ENCODE measurements around the gene ZFP90.
"Not testable (repeated sequence)": the region's sequence is repeated elsewhere in the genome, so short reads cannot be mapped to it uniquely, and the experiment has no call there.

ZFP90 gene

GRCh38 chr16:68539711-68540239 is 684 bp downstream of the ZFP90 start:
- no peak for DNase-seq (ENCODE audit: low read depth)
- TF ChIP-seq CTCF (IDR thresholded peaks at IDR 0.05; ENCODE audit: low read depth, low read length, missing control alignments), result no peak
- H3K4me3 ChIP-seq (ENCODE audit: low read depth, low read length), result peak overlapping the region; percentile 64

GRCh38 chr16:68548947-68549346 is 9.9 kb downstream of the ZFP90 start:
- no peak for DNase-seq (ENCODE audit: low read depth)
- no peak for TF ChIP-seq CTCF (IDR thresholded peaks at IDR 0.05; ENCODE audit: low read depth, low read length, missing control alignments)
- H3K4me3 ChIP-seq (ENCODE audit: low read depth, low read length), result no peak overlapping the region

GRCh38 chr16:68553186-68553585 is 14.1 kb downstream of the ZFP90 start:
- no peak overlapping the region for H3K4me3 ChIP-seq (ENCODE audit: low read depth, low read length)
- TF ChIP-seq CTCF (IDR thresholded peaks at IDR 0.05; ENCODE audit: low read depth, low read length, missing control alignments), result no peak
- DNase-seq (ENCODE audit: low read depth), result no peak

GRCh38 chr16:68560341-68560740 is 21.2 kb downstream of the ZFP90 start:
- H3K4me3 ChIP-seq (ENCODE audit: low read depth, low read length); DNase-seq (ENCODE audit: low read depth): not testable (repeated sequence)

GRCh38 chr16:68563631-68564381 is 24.7 kb downstream of the ZFP90 start:
- no peak overlapping the region for H3K4me3 ChIP-seq (ENCODE audit: low read depth, low read length)
- DNase-seq (ENCODE audit: low read depth), result no peak
- TF ChIP-seq CTCF (IDR thresholded peaks at IDR 0.05; ENCODE audit: low read depth, low read length, missing control alignments), result no peak

GRCh38 chr16:68564382-68564985 is 25.4 kb downstream of the ZFP90 start:
- H3K4me3 ChIP-seq (ENCODE audit: low read depth, low read length), result no peak overlapping the region
- no peak for TF ChIP-seq CTCF (IDR thresholded peaks at IDR 0.05; ENCODE audit: low read depth, low read length, missing control alignments)
- no peak for DNase-seq (ENCODE audit: low read depth)

- TF ChIP-seq CTCF (IDR thresholded peaks at IDR 0.05; ENCODE audit: low read depth, low read length, missing control alignments), result no peak
- no peak for DNase-seq (ENCODE audit: low read depth)
Measured at GRCh38 chr16:68574479-68574878, 35.4 kb downstream of the ZFP90 start.

More at GRCh38 chr16:68574479-68574878, 35.4 kb downstream of the ZFP90 start:
- no peak overlapping the region for H3K4me3 ChIP-seq (ENCODE audit: low read depth, low read length)

All from GM12864 (cell line).